HG03196 (cell line): ENCODE results near the gene DGKQ.

Source experiments
- ATAC-seq: cut with Tn5 transposase; IDR thresholded peaks from one replicate; pipeline ENCODE4 v1.9.1; 2021; ENCODE audit not compliant: unreplicated experiment

Gene DGKQ

GRCh38 chr4:963276-964225, 9.8 kb downstream of the DGKQ start:
- ATAC-seq: no peak

GRCh38 chr4:962231-963208, 10.8 kb downstream of the DGKQ start:
- no peak for ATAC-seq

- ATAC-seq: no peak
These were observed 11.8 kb downstream of the DGKQ start for GRCh38 chr4:961351-962230.

- ATAC-seq: no peak
These were observed 12.6 kb downstream of the DGKQ start for GRCh38 chr4:960636-961350.

- ATAC-seq: no peak
These were observed 13.2 kb downstream of the DGKQ start for GRCh38 chr4:960140-960635.

- ATAC-seq: no peak
These were observed 13.8 kb downstream of the DGKQ start for GRCh38 chr4:959338-960139.

- no peak for ATAC-seq
These were observed 14.6 kb downstream of the DGKQ start for GRCh38 chr4:958696-959337.

GRCh38 chr4:958314-958665, 15.1 kb downstream of the DGKQ start:
- no peak for ATAC-seq

GRCh38 chr4:957581-958313, 15.6 kb downstream of the DGKQ start:
- ATAC-seq: no peak

GRCh38 chr4:957231-957580, 16.2 kb downstream of the DGKQ start:
- no peak for ATAC-seq

- ATAC-seq: no peak
These were observed 16.7 kb downstream of the DGKQ start for GRCh38 chr4:956531-957230.

GRCh38 chr4:955931-956381, 17.4 kb downstream of the DGKQ start:
- ATAC-seq: no peak

- no peak for ATAC-seq
These were observed 18.0 kb downstream of the DGKQ start for GRCh38 chr4:955161-955921.

- no peak for ATAC-seq
These were observed 19.0 kb downstream of the DGKQ start for GRCh38 chr4:954211-955020.

- ATAC-seq: no peak
These were observed 19.8 kb downstream of the DGKQ start for GRCh38 chr4:953574-953915.
